K562 (cell line): ENCODE measurements around the gene CAMK2G. TPM values are rescaled to one million over a fixed set of nuclear protein-coding genes. Genes with fewer than 3 reads are reported as not detected.

ENCODE experiments used
- CUX1 ChIP-seq: fragments of 200-800 bp; sonication (Bioruptor generic); IDR thresholded peaks from 2 replicates; pipeline ENCODE4 v1.6.1; 2016; ENCODE audit warnings: missing genetic modification characterization, missing compliant biosample characterization
- GTF2E2 ChIP-seq: fragments of 200-800 bp; sonication (Bioruptor generic); IDR thresholded peaks from 2 replicates; pipeline ENCODE4 v1.6.1; 2016; ENCODE audit warnings: missing genetic modification characterization, missing compliant biosample characterization
- NFRKB ChIP-seq: fragments of 450-650 bp; IDR thresholded peaks from 2 replicates; pipeline ENCODE4 v1.6.1; 2016; ENCODE audit warnings: low read depth
- POLR3G ChIP-seq: IDR thresholded peaks from 2 replicates; pipeline ENCODE4 v1.6.1; 2011; ENCODE audit not compliant: insufficient read length, insufficient replicate concordance; ENCODE audit errors: extremely low read depth
- PTTG1 ChIP-seq: fragments of 450-650 bp; IDR thresholded peaks from 2 replicates; pipeline ENCODE4 v1.6.1; 2016; ENCODE audit warnings: low read depth, mild to moderate bottlenecking, missing genetic modification characterization, missing compliant biosample characterization
- SMAD3 ChIP-seq: fragments of 450-650 bp; formaldehyde crosslinking; conservative IDR thresholded peaks from 2 replicates; pipeline ENCODE4 v1.4.0; 2020; ENCODE audit warnings: mild to moderate bottlenecking
- TCF7L2 ChIP-seq: fragments of 150-350 bp; IDR thresholded peaks from 2 replicates; pipeline ENCODE4 v1.6.1; 2016; ENCODE audit warnings: low read depth, mild to moderate bottlenecking, low read length, moderate library complexity
- ZBTB9 ChIP-seq: fragments of 450-650 bp; formaldehyde crosslinking; IDR thresholded peaks from 2 replicates; pipeline ENCODE4 v1.4.0; 2020; ENCODE audit warnings: mild to moderate bottlenecking, moderate library complexity
- ZNF165 ChIP-seq: fragments of 250-450 bp; sonication (Bioruptor Pico); IDR thresholded peaks from 2 replicates; pipeline ENCODE4 v1.4.0; 2020; ENCODE audit warnings: borderline replicate concordance
- ZNF318 ChIP-seq, 2 experiments: fragments of 450-650 bp; IDR thresholded peaks; 2 replicates each; pipeline ENCODE4 v1.6.1; 2016; ENCODE audit warnings: mild to moderate bottlenecking in 2 of 2, borderline replicate concordance in 1 of 2, low read depth in 1 of 2, moderate library complexity in 1 of 2
- polyA plus RNA-seq, 8 experiments: library from polyadenylated mRNA; depleted of rRNA in 4 of 8; stranded (reverse) in 5 of 8; unstranded in 3 of 8; fragments of >200 nt; fragmentation: Nextera tagmentation in 2 of 8; fragmentation: Illumina TruSeq in 1 of 8; extraction: Ambion mirVana in 2 of 8; extraction: Trizol in 1 of 8; gene quantifications; 2 replicates each; pipeline versions ENCODE4 v1.2.1 to v1.2.3, GENCODE V29; 2011 to 2014; ENCODE audit warnings: inconsistent platforms in 1 of 8, missing spikeins in 1 of 8
- total RNA-seq, 7 experiments: library from RNA; depleted of rRNA in 6 of 7; stranded (reverse); fragments of >200 nt in 6 of 7; fragmentation: Illumina TruSeq in 2 of 7; extraction: Trizol in 2 of 7; gene quantifications; 2 replicates each; pipeline versions ENCODE4 v1.2.1 to v1.2.3, GENCODE V29; 2011 to 2021; ENCODE audit warnings: low replicate concordance in 1 of 7

The CAMK2G gene
- total and polyA plus RNA-seq, 9 of the 15 experiments (the other 6 are each of a cell fraction or from before 2014, with no cell fraction given): 9.0 to 37.9 (median 32.6) TPM

GRCh38 chr10:73772281-73773151 lies 101.8 kb downstream of the CAMK2G start (continued):
- TF ChIP-seq ZNF318 (IDR thresholded peaks at IDR 0.05; ENCODE audit: borderline replicate concordance in 1 of 2, low read depth in 1 of 2) (no peak), GTF2E2 (tag) (no peak; the same call in 1 of the 2 replicates), SMAD3 (peak; percentile 21; the same call in 1 of the 2 replicates), ZBTB9 (peak; percentile 96), NFRKB (peak; percentile 46; the same call in 1 of the 2 replicates), CUX1 (CRISPR knock-in tag) (no peak), POLR3G (no peak), PTTG1 (tag) (no peak), ZNF165 (CRISPR knock-in tag) (peak; percentile 86; the same call in 1 of the 2 replicates), TCF7L2 (no peak)
